ENCODE data around the gene UST. TPM values are rescaled to one million over a fixed set of nuclear protein-coding genes. Genes with fewer than 3 reads are reported as not detected.

UST gene
- total RNA-seq, 4 donors from 2014 or later: 4.8 to 9.0 (median 7.8) TPM

DNA sequence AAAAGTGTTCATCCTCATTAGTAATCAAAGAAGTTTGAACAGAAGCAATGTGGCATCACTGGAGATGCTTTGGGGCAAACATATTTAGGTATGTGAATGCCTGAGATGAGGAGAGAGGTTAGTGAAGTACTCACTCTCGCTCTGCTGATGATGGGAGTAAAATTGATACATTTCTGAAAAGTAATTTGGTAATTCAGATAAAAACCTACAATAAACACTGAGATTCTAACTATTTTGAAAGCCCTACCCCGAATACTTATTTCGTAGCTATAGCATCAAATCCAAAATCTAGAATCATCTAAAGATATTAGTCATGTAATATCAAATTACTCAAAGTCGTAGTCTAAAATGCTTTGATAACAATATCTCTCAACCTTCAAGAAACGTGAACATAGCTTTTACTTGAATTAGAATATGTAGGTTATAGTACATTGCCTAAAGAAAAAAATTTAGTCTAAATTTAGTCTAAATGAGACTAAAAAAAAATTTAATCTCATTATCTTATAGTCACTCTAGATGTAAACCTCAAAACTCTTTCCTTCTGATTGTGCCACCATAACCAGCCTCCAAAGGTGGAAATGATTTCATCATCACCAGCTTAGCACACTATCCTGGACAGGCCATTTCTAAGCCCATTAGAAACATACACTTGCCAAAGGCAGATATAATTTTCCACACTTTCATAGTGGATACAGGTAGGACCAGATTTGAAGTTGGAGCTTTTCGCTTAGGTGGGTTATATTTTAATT lies 338.2 kb downstream of the UST start:
- 82 to 88% methylated on average over 6 of the region's 6 CpGs for WGBS, 2 donors (ENCODE audit: low coverage in 1 of 2)
- in situ Hi-C loops (cut with MboI; ENCODE audit: low pct_ligation_motif_present in 1 of 4, low pct_unique_long_range_greater_than_20kb in 1 of 4, low sequenced_read_pairs in 3 of 4): loop anchor here (5.0 to 25.0 kb wide), 6 partner anchors 50 to 427 kb away; no protein-coding TSS in a partner anchor
- TF ChIP-seq POLR2A (IDR thresholded peaks at IDR 0.05): no peak
- TF ChIP-seq POLR2AphosphoS5 (IDR thresholded peaks at IDR 0.05): no peak
- TF ChIP-seq, protein P1, sequence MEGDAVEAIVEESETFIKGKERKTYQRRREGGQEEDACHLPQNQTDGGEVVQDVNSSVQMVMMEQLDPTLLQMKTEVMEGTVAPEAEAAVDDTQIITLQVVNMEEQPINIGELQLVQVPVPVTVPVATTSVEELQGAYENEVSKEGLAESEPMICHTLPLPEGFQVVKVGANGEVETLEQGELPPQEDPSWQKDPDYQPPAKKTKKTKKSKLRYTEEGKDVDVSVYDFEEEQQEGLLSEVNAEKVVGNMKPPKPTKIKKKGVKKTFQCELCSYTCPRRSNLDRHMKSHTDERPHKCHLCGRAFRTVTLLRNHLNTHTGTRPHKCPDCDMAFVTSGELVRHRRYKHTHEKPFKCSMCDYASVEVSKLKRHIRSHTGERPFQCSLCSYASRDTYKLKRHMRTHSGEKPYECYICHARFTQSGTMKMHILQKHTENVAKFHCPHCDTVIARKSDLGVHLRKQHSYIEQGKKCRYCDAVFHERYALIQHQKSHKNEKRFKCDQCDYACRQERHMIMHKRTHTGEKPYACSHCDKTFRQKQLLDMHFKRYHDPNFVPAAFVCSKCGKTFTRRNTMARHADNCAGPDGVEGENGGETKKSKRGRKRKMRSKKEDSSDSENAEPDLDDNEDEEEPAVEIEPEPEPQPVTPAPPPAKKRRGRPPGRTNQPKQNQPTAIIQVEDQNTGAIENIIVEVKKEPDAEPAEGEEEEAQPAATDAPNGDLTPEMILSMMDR (IDR thresholded peaks at IDR 0.05): no peak
- no peak for TF ChIP-seq EP300 (IDR thresholded peaks at IDR 0.05; ENCODE audit: low read depth)

DNA sequence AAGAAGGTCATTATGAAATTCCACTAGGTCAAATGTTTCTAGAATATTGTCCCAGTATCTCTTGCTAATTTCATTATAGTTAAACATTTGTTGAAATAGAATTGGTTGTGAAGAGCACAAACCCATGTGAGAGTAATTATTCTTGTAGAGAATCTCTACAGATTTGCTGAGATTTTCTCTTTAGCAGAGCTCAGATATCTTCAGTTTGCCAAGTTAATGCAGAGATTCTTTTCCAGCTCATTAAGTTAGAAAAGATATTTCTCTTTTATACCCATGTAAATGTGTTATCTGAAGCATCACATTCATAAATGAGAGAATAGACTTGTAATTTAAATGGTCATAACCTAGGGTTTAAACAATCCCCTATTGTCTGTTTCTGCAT lies 338.7 kb downstream of the UST start:
- H3K9me3 ChIP-seq: no peaks in the 10 kb centered on the region
- H3K4me1 ChIP-seq: peaks cover 0 to 13% (median 4%) of the 10 kb centered on the region in 4 donors
- H3K27me3 ChIP-seq: no peaks in the 10 kb centered on the region
- intact Hi-C loops (cut with DNase I; ENCODE audit: low total_unique reads) (loop anchor here (10.0 kb wide), 1 partner anchor 229 kb away; the partner anchor contains the start of gene TAB2), in situ Hi-C loops (cut with MboI; ENCODE audit: low pct_ligation_motif_present in 1 of 4, low pct_unique_long_range_greater_than_20kb in 1 of 4, low sequenced_read_pairs in 3 of 4) (loop anchor here in 3 of 4 donors (10.0 to 25.0 kb wide), 4 partner anchors 51 to 427 kb away; no protein-coding TSS in a partner anchor)
- no peak overlapping the region for H3K4me3 ChIP-seq
- no peak overlapping the region for H3K27ac ChIP-seq
- no peak for DNase-seq
- H3K36me3 ChIP-seq: no peaks in the 10 kb centered on the region
- TF ChIP-seq, protein P1 (IDR thresholded peaks at IDR 0.05): no peak

More for the DNA sequence above, 338.2 kb downstream of the UST start:
- intact Hi-C loops (cut with DNase I; ENCODE audit: low total_unique reads): loop anchor here (5.0 to 10.0 kb wide), 2 partner anchors 230 to 342 kb away; partner anchors contain the start of gene TAB2
- no peaks in the 10 kb centered on the region for H3K9me3 ChIP-seq
- H3K36me3 ChIP-seq: no peaks in the 10 kb centered on the region
- H3K27me3 ChIP-seq: no peaks in the 10 kb centered on the region
- H3K4me1 ChIP-seq: peaks cover 0 to 18% (median 4%) of the 10 kb centered on the region in 4 donors
- no peak overlapping the region for H3K4me3 ChIP-seq
- no peak overlapping the region for H3K27ac ChIP-seq
- DNase-seq: no peak

DNA sequence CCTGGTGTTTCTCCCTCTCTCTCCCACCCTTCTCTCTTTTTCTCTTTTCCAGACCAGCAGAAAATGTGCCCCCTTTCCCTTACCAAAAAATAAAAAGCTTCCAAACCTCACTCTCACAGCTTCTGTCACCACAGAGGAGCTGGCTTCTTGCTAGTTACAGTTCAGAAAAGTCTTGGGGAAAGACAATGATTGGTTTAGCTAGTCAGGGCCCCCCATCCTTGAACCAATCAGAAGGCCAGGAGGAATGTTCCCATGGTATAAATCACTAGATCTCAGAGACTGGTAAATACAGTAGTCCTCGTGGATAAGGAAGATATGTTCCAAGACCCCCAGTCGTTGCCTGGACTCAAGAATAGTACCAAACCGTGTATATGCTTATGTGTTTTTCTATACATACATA lies 339.5 kb downstream of the UST start:
- no peaks in the 10 kb centered on the region for H3K36me3 ChIP-seq
- intact Hi-C loops (cut with DNase I; ENCODE audit: low total_unique reads) (loop anchor here (10.0 kb wide), 1 partner anchor 228 kb away; the partner anchor contains the start of gene TAB2), in situ Hi-C loops (cut with MboI; ENCODE audit: low pct_ligation_motif_present in 1 of 4, low pct_unique_long_range_greater_than_20kb in 1 of 4, low sequenced_read_pairs in 3 of 4) (loop anchor here in 3 of 4 donors (10.0 to 25.0 kb wide), 4 partner anchors 52 to 426 kb away; no protein-coding TSS in a partner anchor)
- no peak overlapping the region for H3K27ac ChIP-seq
- peaks cover 0 to 5% (median 0%) of the 10 kb centered on the region in 4 donors for H3K4me1 ChIP-seq
- H3K4me3 ChIP-seq: no peak overlapping the region
- no peaks in the 10 kb centered on the region for H3K9me3 ChIP-seq
- no peak for TF ChIP-seq POLR2A (IDR thresholded peaks at IDR 0.05)
- no peak for TF ChIP-seq EP300 (IDR thresholded peaks at IDR 0.05; ENCODE audit: low read depth)
- TF ChIP-seq, protein P1 (IDR thresholded peaks at IDR 0.05): no peak
- no peak for TF ChIP-seq POLR2AphosphoS5 (IDR thresholded peaks at IDR 0.05)
- no peaks in the 10 kb centered on the region for H3K27me3 ChIP-seq
- WGBS, 2 donors (ENCODE audit: low coverage in 1 of 2): 84 to 86% methylated on average over 3 of the region's 3 CpGs
- no peak for DNase-seq

DNA sequence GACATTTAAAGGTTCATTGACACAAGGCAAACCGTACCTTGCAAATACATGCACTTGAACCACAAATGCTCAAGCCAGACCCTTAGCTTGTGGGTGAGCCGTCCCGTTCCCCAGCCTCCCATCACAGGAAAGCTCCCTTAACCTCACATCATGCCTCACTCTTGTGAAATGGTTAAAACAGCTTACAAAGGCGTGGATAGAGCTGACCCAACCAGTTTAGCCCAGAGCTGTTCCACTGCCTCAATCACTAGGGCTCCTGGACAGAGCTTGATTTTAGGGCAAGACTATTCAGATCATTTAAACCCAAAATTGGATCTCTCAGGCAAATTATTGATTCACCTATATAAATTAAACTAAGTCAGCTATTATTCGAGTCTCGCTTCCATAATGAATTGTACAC lies 341.1 kb downstream of the UST start:
- no peak overlapping the region for H3K4me3 ChIP-seq
- no peak overlapping the region for H3K27ac ChIP-seq
- H3K36me3 ChIP-seq: no peaks in the 10 kb centered on the region
- no peaks in the 10 kb centered on the region for H3K9me3 ChIP-seq
- no peak for TF ChIP-seq EP300 (IDR thresholded peaks at IDR 0.05; ENCODE audit: low read depth)
- TF ChIP-seq POLR2A (IDR thresholded peaks at IDR 0.05): no peak
- TF ChIP-seq, protein P1 (IDR thresholded peaks at IDR 0.05): no peak
- TF ChIP-seq POLR2AphosphoS5 (IDR thresholded peaks at IDR 0.05): no peak
- in situ Hi-C loops (cut with MboI; ENCODE audit: low pct_ligation_motif_present in 1 of 4, low pct_unique_long_range_greater_than_20kb in 1 of 4, low sequenced_read_pairs in 3 of 4): loop anchor here in 3 of 4 donors (10.0 to 25.0 kb wide), 4 partner anchors 53 to 424 kb away; no protein-coding TSS in a partner anchor
- WGBS, 2 donors (ENCODE audit: low coverage in 1 of 2): 91 to 95% methylated on average over 4 to 6 of the region's 6 CpGs
- intact Hi-C loops (cut with DNase I; ENCODE audit: low total_unique reads): loop anchor here (10.0 kb wide), 1 partner anchor 227 kb away; the partner anchor contains the start of gene TAB2
- no peaks in the 10 kb centered on the region for H3K27me3 ChIP-seq
- H3K4me1 ChIP-seq: peaks cover 0 to 2% (median 0%) of the 10 kb centered on the region in 4 donors
- DNase-seq: no peak
